GM12891 (cell line): Measurements from ENCODE around the gene HYAL2.

Experiments
- POLR2A ChIP-seq: IDR thresholded peaks from 2 replicates; pipeline ENCODE4 v1.6.1; 2011; ENCODE audit warnings: low read depth, low read length, control low read depth
- POLR2AphosphoS5 ChIP-seq: IDR thresholded peaks from 2 replicates; pipeline ENCODE4 v1.6.1; 2011; ENCODE audit warnings: low read depth, low read length, control low read depth
- SPI1 ChIP-seq: IDR thresholded peaks from 2 replicates; pipeline ENCODE4 v1.6.1; 2011; ENCODE audit warnings: low read depth, low read length, control low read depth
- TAF1 ChIP-seq: IDR thresholded peaks from 2 replicates; pipeline ENCODE4 v1.6.1; 2011; ENCODE audit warnings: low read depth, low read length, control low read depth

GRCh38 chr3:50331364-50331907, 8.9 kb upstream of the HYAL2 start:
- no peak for TF ChIP-seq SPI1
- TF ChIP-seq TAF1, result no peak
- no peak for TF ChIP-seq POLR2AphosphoS5
- no peak for TF ChIP-seq POLR2A
